SK-N-SH (cell line): ENCODE data around the gene KRTAP5-4. TPM values are rescaled to one million over a fixed set of nuclear protein-coding genes. Genes with fewer than 3 reads are reported as not detected.

Experiments used
- CTCF ChIA-PET: fragments of 300-600, 350-600 bp; formaldehyde crosslinking; extraction: SDS; loops from one replicate; lab custom pipeline; 2021; lab: Yijun Ruan, JAX
- POLR2A ChIA-PET: fragments of 350-600 bp; sonication (Branson Sonifier 250); formaldehyde crosslinking; extraction: SDS; loops from one replicate; lab custom pipeline; 2020; ENCODE audit warnings: antibody characterized with exemption, inconsistent platforms; lab: Yijun Ruan, JAX
- DNase-seq: peaks from one replicate; pipeline ENCODE4 v3.0.0; 2012
- H2AFZ ChIP-seq: fragments of 200-600 bp; sonication (generic); 2 replicates; pipeline ENCODE4 v1.8.1; 2016; ENCODE audit warnings: antibody characterized with exemption, mild to moderate bottlenecking, low read depth
- H3F3A ChIP-seq: fragments of 200-600 bp; sonication (generic); replicated peaks from 2 replicates; pipeline ENCODE3; 2016; ENCODE audit warnings: antibody characterized with exemption, mild to moderate bottlenecking; ENCODE audit not compliant: insufficient read depth
- H3K27ac ChIP-seq, 2 experiments: fragments of 200-500 bp in 1 of 2; fragments of 200-600 bp in 1 of 2; sonication (Bioruptor generic) in 1 of 2; sonication (generic), shearing (Covaris generic) in 1 of 2; 2 replicates each; pipeline versions ENCODE4 v1.5.1 to v1.6.1; 2014 to 2016; ENCODE audit warnings: low read depth in 2 of 2, inconsistent platforms in 1 of 2, low read length in 1 of 2, mild to moderate bottlenecking in 1 of 2, mixed read lengths in 1 of 2
- H3K27me3 ChIP-seq: fragments of 200-600 bp; sonication (generic), shearing (Covaris generic); 2 replicates; pipeline ENCODE4 v1.6.1; 2016; ENCODE audit warnings: mixed run types; ENCODE audit not compliant: insufficient read depth
- H3K36me3 ChIP-seq, 2 experiments: fragments of 200-500 bp in 1 of 2; fragments of 200-600 bp in 1 of 2; sonication (Bioruptor generic) in 1 of 2; sonication (generic) in 1 of 2; replicated peaks in 1 of 2; 2 replicates each; pipeline versions ENCODE3 to v1.5.1; 2014 to 2016; ENCODE audit warnings: low read length in 1 of 2, mild to moderate bottlenecking in 1 of 2; ENCODE audit not compliant: insufficient read depth in 2 of 2, control insufficient read depth in 1 of 2
- H3K4me1 ChIP-seq, 2 experiments: fragments of 200-500 bp in 1 of 2; fragments of 200-600 bp in 1 of 2; sonication (Bioruptor generic) in 1 of 2; sonication (generic), shearing (Covaris generic) in 1 of 2; 2 replicates each; pipeline versions ENCODE4 v1.5.1 to v1.6.1; 2014 to 2016; ENCODE audit warnings: low read depth in 1 of 2, low read length in 1 of 2, mixed run types in 1 of 2; ENCODE audit not compliant: insufficient read depth in 2 of 2, control insufficient read depth in 1 of 2
- H3K4me2 ChIP-seq: fragments of 200-600 bp; sonication (generic), shearing (Covaris generic); 2 replicates; pipeline ENCODE4 v1.6.1; 2017; ENCODE audit warnings: mixed run types
- H3K4me3 ChIP-seq, 2 experiments: fragments of 200-500 bp in 1 of 2; fragments of 200-600 bp in 1 of 2; sonication (Bioruptor generic) in 1 of 2; sonication (generic), shearing (Covaris generic) in 1 of 2; 2 replicates each; pipeline versions ENCODE4 v1.5.1 to v1.8.1; 2014 to 2016; ENCODE audit warnings: low read depth in 2 of 2, inconsistent platforms in 1 of 2, low read length in 1 of 2, mild to moderate bottlenecking in 1 of 2, mixed read lengths in 1 of 2, moderate library complexity in 1 of 2
- H3K79me2 ChIP-seq: fragments of 200-600 bp; sonication (generic); 2 replicates; pipeline ENCODE4 v1.8.1; 2017; ENCODE audit warnings: mild to moderate bottlenecking; ENCODE audit not compliant: insufficient read depth
- H3K9ac ChIP-seq: fragments of 200-600 bp; sonication (generic); 2 replicates; pipeline ENCODE4 v1.6.1; 2017; ENCODE audit warnings: mixed run types
- H3K9me2 ChIP-seq: fragments of 200-600 bp; sonication (generic); 2 replicates; pipeline ENCODE4 v1.6.1; 2017; ENCODE audit warnings: mixed run types
- H3K9me3 ChIP-seq: fragments of 200-600 bp; sonication (generic); 2 replicates; pipeline ENCODE4 v1.6.1; 2017; ENCODE audit warnings: mixed run types, mild to moderate bottlenecking, moderate library complexity
- H4K20me1 ChIP-seq: fragments of 200-600 bp; sonication (generic); 2 replicates; pipeline ENCODE4 v1.6.1; 2017; ENCODE audit warnings: mild to moderate bottlenecking, mixed run types; ENCODE audit not compliant: insufficient read depth
- CHD2 ChIP-seq: fragments of 150-350 bp; IDR thresholded peaks from 2 replicates; pipeline ENCODE4 v1.6.1; 2018; ENCODE audit warnings: low read length; ENCODE audit not compliant: partially characterized antibody
- EP300 ChIP-seq, 2 experiments: IDR thresholded peaks; 2 replicates each; pipeline versions ENCODE4 v1.4.0 to v1.6.1; 2012; ENCODE audit warnings: borderline replicate concordance in 1 of 2, low read depth in 1 of 2, low read length in 1 of 2
- EZH2phosphoT487 ChIP-seq: fragments of 200-600 bp; sonication (generic); IDR thresholded peaks from 2 replicates; pipeline ENCODE4 v1.6.1; 2017; ENCODE audit warnings: low read depth, mixed run types, mild to moderate bottlenecking, antibody characterized with exemption, moderate library complexity, borderline replicate concordance
- FOXJ3 ChIP-seq: sonication (generic); formaldehyde crosslinking; IDR thresholded peaks from 2 replicates; pipeline ENCODE4 v1.5.1; 2020; ENCODE audit warnings: mild to moderate bottlenecking, missing genetic modification reagents
- GABPA ChIP-seq: IDR thresholded peaks from 2 replicates; pipeline ENCODE4 v1.4.0; 2012; ENCODE audit warnings: low read depth, mild to moderate bottlenecking
- IRF3 ChIP-seq: fragments of 150-350 bp; IDR thresholded peaks from 2 replicates; pipeline ENCODE4 v1.6.1; 2016; ENCODE audit warnings: mild to moderate bottlenecking, low read depth, low read length
- JUND ChIP-seq: IDR thresholded peaks from 2 replicates; pipeline ENCODE4 v1.4.0; 2012
- MEF2A ChIP-seq: IDR thresholded peaks from 2 replicates; pipeline ENCODE4 v1.4.0; 2012; ENCODE audit warnings: low read depth, borderline replicate concordance
- NFIC ChIP-seq: IDR thresholded peaks from 2 replicates; pipeline ENCODE4 v1.4.0; 2012; ENCODE audit warnings: borderline replicate concordance
- PBX3 ChIP-seq: IDR thresholded peaks from 2 replicates; pipeline ENCODE4; 2012
- POLR2AphosphoS5 ChIP-seq: IDR thresholded peaks from 2 replicates; pipeline ENCODE4 v1.6.1; 2012; ENCODE audit warnings: low read depth, low read length
- RCOR1 ChIP-seq: fragments of 150-350 bp; IDR thresholded peaks from 2 replicates; pipeline ENCODE4 v1.6.1; 2017; ENCODE audit warnings: antibody characterized with exemption, low read length
- REST ChIP-seq: IDR thresholded peaks from 2 replicates; pipeline ENCODE4 v1.6.1; 2012; ENCODE audit warnings: mild to moderate bottlenecking, low read depth, low read length, moderate library complexity
- RXRA ChIP-seq: IDR thresholded peaks from 2 replicates; pipeline ENCODE4 v1.4.0; 2012; ENCODE audit warnings: low read depth, mild to moderate bottlenecking, borderline replicate concordance
- SIN3A ChIP-seq: IDR thresholded peaks from 2 replicates; pipeline ENCODE4 v1.6.1; 2012; ENCODE audit warnings: low read depth, mild to moderate bottlenecking, low read length, moderate library complexity, borderline replicate concordance
- SMC3 ChIP-seq: IDR thresholded peaks from 2 replicates; pipeline ENCODE4 v1.6.1; 2012; ENCODE audit warnings: low read depth, low read length, improper control_type of control experiment
- TCF12 ChIP-seq: IDR thresholded peaks from 2 replicates; pipeline ENCODE4 v1.4.0; 2012
- USF1 ChIP-seq: IDR thresholded peaks from 2 replicates; pipeline ENCODE4 v1.4.0; 2012; ENCODE audit warnings: low read depth, borderline replicate concordance
- USF2 ChIP-seq: fragments of 150-350 bp; IDR thresholded peaks from 2 replicates; pipeline ENCODE4 v1.6.1; 2017; ENCODE audit warnings: antibody characterized with exemption, low read length, low read depth, borderline replicate concordance
- WGBS: methylation state at CpG from one replicate; pipeline ENCODE4 v1.1.6; 2017; ENCODE audit warnings: low lambda C conversion rate; 5-methylcytosine and 5-hydroxymethylcytosine counted together
- polyA plus RNA-seq, 3 experiments: library from polyadenylated mRNA; depleted of rRNA; stranded (reverse); fragments of >200 nt; gene quantifications; 2 replicates each; pipeline ENCODE4 v1.2.3, GENCODE V29; 2012

KRTAP5-4 gene
- polyA plus RNA-seq, 1 of the 3 experiments (the other 2 are of a cell fraction), result not detected

- POLR2A ChIA-PET, result no interaction called here
- no peaks in the 10 kb centered on the region for H3K9me3 ChIP-seq
Measured at GRCh38 chr11:1659506-1659905, 37.6 kb upstream of the KRTAP5-4 start.

More at GRCh38 chr11:1659506-1659905, 37.6 kb upstream of the KRTAP5-4 start:
- Histone ChIP-seq H3K4me2 (no peak overlapping the region), H3K27me3 (no peaks in the 10 kb centered on the region), H3K9me2 (no peaks in the 10 kb centered on the region), H3K27ac (no peak overlapping the region), H3K36me3 (no peaks in the 10 kb centered on the region), H3K79me2 (no peaks in the 10 kb centered on the region), H2AFZ (no peak overlapping the region), H3F3A (no peaks in the 10 kb centered on the region), H3K4me1 (peaks cover 0 to 24% of the 10 kb centered on the region in 2 experiments; a peak in 1 of 4 replicates), H3K4me3 (no peak overlapping the region), H4K20me1 (no peaks in the 10 kb centered on the region), H3K9ac (no peak overlapping the region)
- 77% methylated on average over 12 of the region's 14 CpGs for WGBS
- DNase-seq, result peak; percentile 40
- TF ChIP-seq RCOR1 (no peak), POLR2AphosphoS5 (no peak), SMC3 (no peak), PBX3 (no peak), USF1 (no peak), NFIC (no peak), USF2 (no peak), FOXJ3 (no peak), JUND (no peak), SIN3A (no peak), IRF3 (no peak), REST (no peak), RXRA (no peak), TCF12 (no peak), CHD2 (no peak), EZH2phosphoT487 (no peak), GABPA (no peak), MEF2A (no peak), EP300 (IDR thresholded peaks at IDR 0.05; ENCODE audit: borderline replicate concordance in 1 of 2, low read depth in 1 of 2, low read length in 1 of 2) (no peak)
- CTCF ChIA-PET, result interaction anchor here (2.6 kb wide), 1 partner anchor 173 kb away, joined by 8 read pairs; no protein-coding TSS in a partner anchor
